Motor neuron (in vitro differentiated cells): Measurements from ENCODE around the gene PPP2R5D. TPM values are rescaled to one million over a fixed set of nuclear protein-coding genes. Genes with fewer than 3 reads are reported as not detected.
"Not testable (repeated sequence)": the region's sequence is repeated elsewhere in the genome, so short reads cannot be mapped to it uniquely, and the experiment has no call there.

Source experiments
- ATAC-seq, 8 experiments: fragments of 200-7000 bp; cut with Tn5 transposase; replicated peaks in 6 of 8; 2 replicates each; pipeline ENCODE4 v1.8.0; 2021; ENCODE audit warnings: mild to moderate bottlenecking in 8 of 8, moderate library complexity in 8 of 8
- H3K27ac ChIP-seq, 2 donors: fragments of 250-450 bp; sonication (Bioruptor Pico); 2 replicates each; pipeline ENCODE4 v1.9.0; 2021; ENCODE audit warnings: antibody characterized with exemption in 2 of 2, mild to moderate bottlenecking in 2 of 2, moderate library complexity in 1 of 2
- H3K4me1 ChIP-seq, 2 donors: fragments of 250-450 bp; sonication (Bioruptor Pico); replicated peaks in 1 of 2; 2 replicates each; pipeline ENCODE4 v1.6.1; 2021; ENCODE audit warnings: antibody characterized with exemption in 2 of 2, mild to moderate bottlenecking in 2 of 2, moderate library complexity in 1 of 2
- H3K4me3 ChIP-seq, 5 donors: fragments of 250-450 bp; sonication (Bioruptor Pico); 2 replicates each; pipeline ENCODE4 v1.9.0; 2021; ENCODE audit warnings: antibody characterized with exemption in 5 of 5, mild to moderate bottlenecking in 5 of 5, moderate library complexity in 4 of 5
- WGBS, 10 experiments: fragments of 450-650 bp; shearing (Covaris generic); methylation state at CpG; one replicate each; pipeline ENCODE4 v1.0.0; 2022; 5-methylcytosine and 5-hydroxymethylcytosine counted together
- in situ Hi-C, 9 experiments: fragments of 400-800 bp; cut with MboI; loops; one replicate each; pipeline ENCODE4 v1.15.0; 2021; ENCODE audit warnings: low sequenced_read_pairs in 9 of 9, low pct_unique_long_range_greater_than_20kb in 2 of 9; ENCODE audit not compliant: unreplicated experiment in 9 of 9
- total RNA-seq, 8 experiments: library from RNA; unstranded; fragments of 300-600 nt; gene quantifications; 2 replicates each; pipeline versions ENCODE4 v1.2.3 to v1.2.4, GENCODE V29; 2022

The PPP2R5D gene
- total RNA-seq, 8 experiments from 2014 or later = 18.4 to 40.4 (median 29.4) TPM

- WGBS, 10 experiments = 71 to 100% (median 86%) methylated on average over 1 to 4 of the region's 4 CpGs; no CpG with 5 or more reads in 6 of the 10 experiments
- H3K4me1 ChIP-seq, H3K4me3 ChIP-seq, in situ Hi-C loops, ATAC-seq, H3K27ac ChIP-seq: not testable (repeated sequence)
Measured at GRCh38 chr6:42954405-42954804, 30.0 kb upstream of the PPP2R5D start.

GRCh38 chr6:42958125-42958524 lies 26.2 kb upstream of the PPP2R5D start:
- peaks cover 0 to 6% of the 10 kb centered on the region in 2 donors for H3K4me1 ChIP-seq
- WGBS, 10 experiments = 70 to 100% (median 83%) methylated on average over 1 to 5 of the region's 8 CpGs; no CpG with 5 or more reads in 3 of the 10 experiments
- in situ Hi-C loops = no loop called here
- H3K27ac ChIP-seq = no peak overlapping the region
- H3K4me3 ChIP-seq = no peak overlapping the region
- no peak for ATAC-seq

DNA sequence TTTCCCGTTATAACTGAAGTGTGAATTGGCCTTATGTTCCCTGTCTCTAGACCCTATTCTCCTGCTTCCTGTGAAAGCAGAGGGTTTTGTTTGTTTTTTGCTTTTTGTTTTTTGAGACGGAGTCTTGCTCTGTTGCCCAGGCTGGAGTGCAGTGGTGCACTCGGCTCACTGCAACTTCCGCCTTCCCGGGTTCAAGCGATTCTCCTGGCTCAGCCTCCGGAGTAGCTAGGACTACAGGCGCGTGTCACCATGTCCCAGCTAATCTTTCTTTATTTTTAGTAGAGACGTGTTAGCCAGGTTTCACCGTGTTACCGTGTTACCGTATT lies 24.5 kb upstream of the PPP2R5D start:
- WGBS, 10 experiments = 6 to 77% (median 46%) methylated on average over 4 to 8 of the region's 13 CpGs; no CpG with 5 or more reads in 5 of the 10 experiments
- in situ Hi-C loops = no loop called here
- Histone ChIP-seq H3K4me3 (peak overlapping the region in 1 of 5 donors; percentile 32), H3K4me1 (peaks cover 0 to 6% of the 10 kb centered on the region in 2 donors), H3K27ac (no peak overlapping the region)
- ATAC-seq = no peak

DNA sequence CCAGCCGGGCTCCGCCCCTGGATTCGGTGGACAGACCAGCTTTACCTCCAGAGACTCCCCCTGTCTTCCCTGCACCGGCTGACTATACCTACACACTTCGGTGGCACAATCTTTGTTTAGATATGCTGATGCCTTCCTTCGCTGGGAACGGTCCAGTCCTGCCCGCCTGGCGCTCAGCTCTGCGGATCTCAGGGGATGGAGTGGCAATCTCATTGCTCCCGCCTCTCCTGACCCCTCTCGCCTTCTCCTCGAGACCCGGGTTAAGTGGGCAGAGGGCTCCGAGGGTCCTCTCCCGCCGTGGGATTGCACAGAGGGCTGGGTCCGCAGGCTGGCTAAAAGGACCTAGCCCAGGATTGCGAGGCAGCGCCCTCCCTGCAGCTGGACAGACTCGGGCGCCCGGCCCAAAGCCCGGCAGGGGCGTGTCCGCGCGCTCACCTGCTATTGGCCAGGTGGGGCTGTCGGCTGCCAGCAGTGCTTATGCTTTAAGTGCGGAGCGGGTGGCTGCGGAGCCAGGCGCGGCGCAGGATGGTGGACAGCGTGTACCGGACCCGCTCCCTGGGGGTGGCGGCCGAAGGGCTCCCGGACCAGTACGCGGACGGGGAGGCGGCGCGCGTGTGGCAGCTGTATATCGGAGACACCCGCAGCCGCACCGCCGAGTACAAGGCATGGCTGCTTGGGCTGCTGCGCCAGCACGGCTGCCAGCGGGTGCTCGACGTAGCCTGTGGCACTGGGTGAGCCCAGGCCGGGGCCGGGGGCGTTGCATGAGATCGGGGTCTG lies 23.9 kb upstream of the PPP2R5D start, which contains the start of gene GNMT:
GNMT (plus strand) TSS at position 512 of the 777 bp plus-strand sequence; CDS start at position 526, 14 bp downstream.
- peak within 1 kb of the TSS; percentile 18 to 32 (median 21) for H3K4me3 ChIP-seq
- WGBS, 10 experiments = 0 to 17% (median 8%) methylated on average over 3 to 29 of the region's 62 CpGs; no CpG with 5 or more reads in 5 of the 10 experiments
- in situ Hi-C loops = no loop called here
- H3K4me1 ChIP-seq = peaks cover 0 to 6% of the 10 kb centered on the region in 2 donors
- peak; percentile 72 to 90 (median 84) for ATAC-seq
- H3K27ac ChIP-seq = no peak within 1 kb of the TSS

GRCh38 chr6:42961020-42961470 lies 23.3 kb upstream of the PPP2R5D start:
- no peak overlapping the region for H3K27ac ChIP-seq
- H3K4me1 ChIP-seq = peaks cover 0 to 6% of the 10 kb centered on the region in 2 donors
- WGBS, 10 experiments = 11 to 80% (median 49%) methylated on average over 1 to 6 of the region's 15 CpGs; no CpG with 5 or more reads in 4 of the 10 experiments
- H3K4me3 ChIP-seq = peak overlapping the region; percentile 18 to 32 (median 21)
- in situ Hi-C loops = no loop called here
- peak in 3 of 8 experiments; percentile 27 to 39 (median 36) for ATAC-seq

- WGBS, 10 experiments = 60 to 100% (median 85%) methylated on average over 1 to 8 of the region's 12 CpGs; no CpG with 5 or more reads in 3 of the 10 experiments
- Histone ChIP-seq H3K4me1 (peaks cover 0 to 6% of the 10 kb centered on the region in 2 donors), H3K4me3 (no peak overlapping the region), H3K27ac (no peak overlapping the region)
- no peak for ATAC-seq
- in situ Hi-C loops = no loop called here
Measured at GRCh38 chr6:42962096-42962495, 22.3 kb upstream of the PPP2R5D start.

GRCh38 chr6:42962502-42963178 lies 21.7 kb upstream of the PPP2R5D start:
- H3K27ac ChIP-seq = no peak overlapping the region
- H3K4me1 ChIP-seq = peaks cover 0 to 6% of the 10 kb centered on the region in 2 donors
- H3K4me3 ChIP-seq = no peak overlapping the region
- WGBS, 10 experiments = 0 to 100% (median 75%) methylated on average over 1 to 4 of the region's 13 CpGs; no CpG with 5 or more reads in 3 of the 10 experiments
- in situ Hi-C loops = no loop called here
- ATAC-seq = no peak

GRCh38 chr6:42963179-42963854 lies 21.1 kb upstream of the PPP2R5D start:
- H3K4me1 ChIP-seq = peaks cover 0 to 6% of the 10 kb centered on the region in 2 donors
- no peak for ATAC-seq
- no peak overlapping the region for H3K27ac ChIP-seq
- no peak overlapping the region for H3K4me3 ChIP-seq
- 80 to 100% (median 80%) methylated on average over 1 to 3 of the region's 12 CpGs; no CpG with 5 or more reads in 7 of the 10 experiments for WGBS, 10 experiments
- in situ Hi-C loops = no loop called here

GRCh38 chr6:42963855-42964605 lies 20.3 kb upstream of the PPP2R5D start:
- H3K27ac ChIP-seq = no peak overlapping the region
- in situ Hi-C loops = no loop called here
- H3K4me3 ChIP-seq = no peak overlapping the region
- H3K4me1 ChIP-seq = peaks cover 0 to 6% of the 10 kb centered on the region in 2 donors
- peak in 3 of 8 experiments; percentile 6 to 63 (median 27) for ATAC-seq
- WGBS, 10 experiments = 80 to 100% (median 90%) methylated on average over 1 to 4 of the region's 9 CpGs; no CpG with 5 or more reads in 5 of the 10 experiments

DNA sequence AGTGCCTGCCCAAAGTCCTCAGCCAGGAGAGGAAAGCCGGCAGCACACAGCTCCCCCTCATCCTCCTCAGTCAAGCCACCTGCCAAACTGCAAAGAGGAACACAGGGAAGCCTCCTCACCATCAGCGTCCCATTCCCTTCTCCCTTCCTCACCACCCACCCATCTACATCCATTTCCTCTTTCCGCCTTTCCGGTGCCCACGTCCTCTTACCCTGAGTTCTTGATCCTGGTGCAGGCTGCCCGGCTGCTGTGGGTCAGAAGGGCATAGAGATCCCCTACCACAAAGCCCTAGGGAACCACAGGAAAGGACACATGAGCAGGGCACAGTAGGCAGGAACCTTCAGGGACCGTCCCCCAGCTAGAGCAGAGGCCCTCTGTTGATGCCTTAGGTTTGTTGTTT lies 17.8 kb upstream of the PPP2R5D start:
- ATAC-seq = no peak
- Histone ChIP-seq H3K4me3 (no peak overlapping the region), H3K27ac (no peak overlapping the region), H3K4me1 (peaks cover 6 to 7% of the 10 kb centered on the region in 2 donors)
- in situ Hi-C loops = no loop called here
- WGBS, 10 experiments = 20 to 100% (median 83%) methylated on average over 1 to 7 of the region's 7 CpGs; no CpG with 5 or more reads in 3 of the 10 experiments

DNA sequence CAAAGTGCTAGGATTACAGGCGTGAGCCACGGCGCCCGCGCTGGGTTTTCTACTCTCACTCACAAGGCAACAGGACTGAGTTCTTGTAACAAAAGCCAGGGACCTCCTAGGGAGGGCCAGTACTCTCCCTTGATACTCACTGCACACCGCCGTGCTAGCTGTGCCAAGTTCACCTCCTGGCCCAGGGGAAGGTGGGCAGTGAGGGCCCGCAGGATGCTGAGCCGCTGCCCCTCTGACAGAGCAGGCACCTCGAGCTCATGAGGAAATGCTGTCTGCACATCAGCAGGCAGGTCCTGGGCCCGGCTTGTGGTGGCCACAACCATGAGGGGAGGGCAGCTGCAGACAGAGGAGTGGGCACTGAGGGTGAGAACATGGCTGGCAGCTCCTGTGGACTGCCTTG lies 17.1 kb upstream of the PPP2R5D start:
- no peak for ATAC-seq
- Histone ChIP-seq H3K4me3 (no peak overlapping the region), H3K4me1 (peaks cover 6 to 7% of the 10 kb centered on the region in 2 donors), H3K27ac (no peak overlapping the region)
- in situ Hi-C loops = no loop called here
- 60 to 100% (median 93%) methylated on average over 1 to 10 of the region's 11 CpGs; no CpG with 5 or more reads in 4 of the 10 experiments for WGBS, 10 experiments

GRCh38 chr6:42968126-42968701 lies 16.2 kb upstream of the PPP2R5D start:
- no peak overlapping the region for H3K27ac ChIP-seq
- WGBS, 10 experiments = 80 to 100% (median 93%) methylated on average over 1 to 7 of the region's 12 CpGs; no CpG with 5 or more reads in 4 of the 10 experiments
- H3K4me3 ChIP-seq = no peak overlapping the region
- peaks cover 6 to 7% of the 10 kb centered on the region in 2 donors for H3K4me1 ChIP-seq
- in situ Hi-C loops = no loop called here
- no peak for ATAC-seq
